A549 (cell line): ENCODE data around the gene CLEC2B.

Experiments
- CHD4 ChIP-seq: fragments of 200-600 bp; sonication (generic); IDR thresholded peaks from 2 replicates; pipeline ENCODE4 v1.6.1; 2016; ENCODE audit warnings: antibody characterized with exemption, mild to moderate bottlenecking, borderline replicate concordance
- EHMT2 ChIP-seq: fragments of 200-600 bp; sonication (generic); IDR thresholded peaks from 2 replicates; pipeline ENCODE4 v1.6.1; 2016; ENCODE audit warnings: antibody characterized with exemption, low read depth, mild to moderate bottlenecking, moderate library complexity
- POLR2AphosphoS2 ChIP-seq: conservative IDR thresholded peaks from 2 replicates; pipeline ENCODE4 v1.6.1; 2012; ENCODE audit warnings: low read length, improper control_type of control experiment, inconsistent platforms
- RAD21 ChIP-seq, 2 experiments: fragments of >200 bp in 1 of 2; sonication (Bioruptor Twin) in 1 of 2; formaldehyde crosslinking in 1 of 2; IDR thresholded peaks in 1 of 2; conservative IDR thresholded peaks in 1 of 2; 2 replicates in 1 of 2; 3 replicates in 1 of 2; pipeline ENCODE4 v1.6.1; 2012 to 2018; ENCODE audit warnings: inconsistent platforms in 1 of 2
- TF ChIP-seq, protein P1 (sequence below): fragments of >200 bp; sonication (Bioruptor Twin); formaldehyde crosslinking; IDR thresholded peaks from 3 replicates; pipeline ENCODE4 v1.5.1; 2016
- TF ChIP-seq, protein P2 (sequence below): IDR thresholded peaks from 2 replicates; pipeline ENCODE4 v1.6.1; 2012
- TF ChIP-seq, protein P3 (sequence below): fragments of 450-650 bp; IDR thresholded peaks from 2 replicates; pipeline ENCODE4 v1.6.1; 2014; ENCODE audit warnings: antibody characterized with exemption

DNA sequence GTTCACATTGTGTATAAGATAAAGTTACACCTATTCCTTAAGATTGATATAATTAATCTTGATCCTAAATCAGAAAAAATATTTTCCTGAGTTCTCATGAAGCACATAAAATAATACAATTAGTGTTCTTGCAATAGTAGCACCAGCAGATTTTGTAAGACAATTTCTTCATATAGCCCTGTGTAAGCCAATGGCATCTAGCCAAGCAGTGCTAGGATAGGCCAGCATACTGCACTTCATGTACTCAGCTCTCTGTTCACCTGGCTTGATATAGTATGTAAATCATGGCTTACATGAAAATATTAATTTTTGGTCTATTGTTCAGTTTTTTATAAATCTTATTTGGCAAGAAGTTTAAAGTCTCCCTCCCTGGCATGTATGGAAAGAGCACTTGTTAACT, 14.0 kb upstream of the CLEC2B start:
- no peak for TF ChIP-seq RAD21 (conservative IDR thresholded peaks at IDR 0.05 in 1 of 2, IDR thresholded peaks at IDR 0.05 in 1 of 2)
- no peak for TF ChIP-seq POLR2AphosphoS2
- TF ChIP-seq, protein P1, sequence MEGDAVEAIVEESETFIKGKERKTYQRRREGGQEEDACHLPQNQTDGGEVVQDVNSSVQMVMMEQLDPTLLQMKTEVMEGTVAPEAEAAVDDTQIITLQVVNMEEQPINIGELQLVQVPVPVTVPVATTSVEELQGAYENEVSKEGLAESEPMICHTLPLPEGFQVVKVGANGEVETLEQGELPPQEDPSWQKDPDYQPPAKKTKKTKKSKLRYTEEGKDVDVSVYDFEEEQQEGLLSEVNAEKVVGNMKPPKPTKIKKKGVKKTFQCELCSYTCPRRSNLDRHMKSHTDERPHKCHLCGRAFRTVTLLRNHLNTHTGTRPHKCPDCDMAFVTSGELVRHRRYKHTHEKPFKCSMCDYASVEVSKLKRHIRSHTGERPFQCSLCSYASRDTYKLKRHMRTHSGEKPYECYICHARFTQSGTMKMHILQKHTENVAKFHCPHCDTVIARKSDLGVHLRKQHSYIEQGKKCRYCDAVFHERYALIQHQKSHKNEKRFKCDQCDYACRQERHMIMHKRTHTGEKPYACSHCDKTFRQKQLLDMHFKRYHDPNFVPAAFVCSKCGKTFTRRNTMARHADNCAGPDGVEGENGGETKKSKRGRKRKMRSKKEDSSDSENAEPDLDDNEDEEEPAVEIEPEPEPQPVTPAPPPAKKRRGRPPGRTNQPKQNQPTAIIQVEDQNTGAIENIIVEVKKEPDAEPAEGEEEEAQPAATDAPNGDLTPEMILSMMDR, result no peak
- TF ChIP-seq, protein P2, sequence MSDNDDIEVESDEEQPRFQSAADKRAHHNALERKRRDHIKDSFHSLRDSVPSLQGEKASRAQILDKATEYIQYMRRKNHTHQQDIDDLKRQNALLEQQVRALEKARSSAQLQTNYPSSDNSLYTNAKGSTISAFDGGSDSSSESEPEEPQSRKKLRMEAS, result no peak
- no peak for TF ChIP-seq CHD4
- TF ChIP-seq, protein P3, sequence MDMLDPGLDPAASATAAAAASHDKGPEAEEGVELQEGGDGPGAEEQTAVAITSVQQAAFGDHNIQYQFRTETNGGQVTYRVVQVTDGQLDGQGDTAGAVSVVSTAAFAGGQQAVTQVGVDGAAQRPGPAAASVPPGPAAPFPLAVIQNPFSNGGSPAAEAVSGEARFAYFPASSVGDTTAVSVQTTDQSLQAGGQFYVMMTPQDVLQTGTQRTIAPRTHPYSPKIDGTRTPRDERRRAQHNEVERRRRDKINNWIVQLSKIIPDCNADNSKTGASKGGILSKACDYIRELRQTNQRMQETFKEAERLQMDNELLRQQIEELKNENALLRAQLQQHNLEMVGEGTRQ, result no peak
- no peak for TF ChIP-seq EHMT2
